HG02759 (cell line): ENCODE data around the gene TMEM238.

ENCODE experiments used
- ATAC-seq: cut with Tn5 transposase; IDR thresholded peaks from one replicate; pipeline ENCODE4 v1.9.1; 2021; ENCODE audit warnings: mild to moderate bottlenecking, moderate library complexity; ENCODE audit not compliant: unreplicated experiment

The TMEM238 gene

GRCh38 chr19:55382013-55382412, 2.1 kb downstream of the TMEM238 start:
- no peak for ATAC-seq

- ATAC-seq = no peak
Measured at GRCh38 chr19:55379174-55379573, 4.9 kb downstream of the TMEM238 start.

- no peak for ATAC-seq
Measured at GRCh38 chr19:55377356-55378131, 6.5 kb downstream of the TMEM238 start.

GRCh38 chr19:55376241-55376933, 7.7 kb downstream of the TMEM238 start, which contains the start of gene TMEM190:
TMEM190 (plus strand) TSS chr19:55376826; CDS start chr19:55376854, 28 bp downstream.
- ATAC-seq = no peak

- no peak for ATAC-seq
Measured at GRCh38 chr19:55373993-55374757, 9.9 kb downstream of the TMEM238 start.

GRCh38 chr19:55373306-55373992, 10.6 kb downstream of the TMEM238 start:
- ATAC-seq = no peak

GRCh38 chr19:55372316-55373081, 11.6 kb downstream of the TMEM238 start:
- no peak for ATAC-seq

GRCh38 chr19:55370305-55370988, 13.6 kb downstream of the TMEM238 start, which contains the start of gene IL11:
IL11 (minus strand) TSS chr19:55370463; CDS start chr19:55370310, 153 bp downstream.
- no peak for ATAC-seq

- no peak for ATAC-seq
Measured at GRCh38 chr19:55369653-55370304, 14.3 kb downstream of the TMEM238 start.

- no peak for ATAC-seq
Measured at GRCh38 chr19:55368701-55369563, 15.2 kb downstream of the TMEM238 start.

GRCh38 chr19:55368106-55368505, 16.0 kb downstream of the TMEM238 start:
- ATAC-seq = no peak

GRCh38 chr19:55366790-55367189, 17.3 kb downstream of the TMEM238 start:
- no peak for ATAC-seq

- no peak for ATAC-seq
Measured at GRCh38 chr19:55365964-55366363, 18.1 kb downstream of the TMEM238 start.

- no peak for ATAC-seq
Measured at GRCh38 chr19:55365245-55365644, 18.8 kb downstream of the TMEM238 start.

- no peak for ATAC-seq
Measured at GRCh38 chr19:55362990-55363716, 20.9 kb downstream of the TMEM238 start, which contains the start of gene GARIN5B. GARIN5B (minus strand) TSS chr19:55363260; CDS start chr19:55363066, 194 bp downstream.

- no peak for ATAC-seq
Measured at GRCh38 chr19:55362174-55362989, 21.7 kb downstream of the TMEM238 start.
